ENCODE data around the gene BRD3. TPM values are rescaled to one million over a fixed set of nuclear protein-coding genes. Genes with fewer than 3 reads are reported as not detected.
"Not testable (repeated sequence)": the region's sequence is repeated elsewhere in the genome, so short reads cannot be mapped to it uniquely, and the experiment has no call there.

The BRD3 gene
- total RNA-seq, 1 experiment from 2014 or later = 57.5 TPM

GRCh38 chr9:133989625-133990365 lies 78.0 kb downstream of the BRD3 start:
- ChIA-PET POLR2A (no interaction called here), CTCF (interaction anchor here (0.6 kb wide), 1 partner anchor 1515 kb away, joined by 4 read pairs; no protein-coding TSS in a partner anchor)
- H3K27ac Mint-ChIP-seq (ENCODE audit: unreplicated experiment) = peak overlapping the region; percentile 95
- no peak for TF ChIP-seq CTCF (IDR thresholded peaks at IDR 0.05; ENCODE audit: insufficient read depth in 1 of 2, low read depth in 1 of 2, low read length in 1 of 2, severe bottlenecking in 1 of 2, unreplicated experiment in 1 of 2)
- peak overlapping the region; percentile 75 for H3K4me3 ChIP-seq (ENCODE audit: low read depth, low read length)
- H3K36me3 ChIP-seq (ENCODE audit: control insufficient read depth, insufficient read depth, low read length) = no peaks in the 10 kb centered on the region; the same call in 1 of the 2 replicates
- no peaks in the 10 kb centered on the region for H3K27me3 ChIP-seq (replicated peaks; ENCODE audit: control insufficient read depth, insufficient read depth, low read length)
- no peaks in the 10 kb centered on the region for H3K9me3 Mint-ChIP-seq (ENCODE audit: unreplicated experiment)
- peaks cover 23% of the 10 kb centered on the region for H3K4me1 ChIP-seq
- H3K4me1 Mint-ChIP-seq (ENCODE audit: low read depth, unreplicated experiment) = peaks cover 11% of the 10 kb centered on the region
- no peaks in the 10 kb centered on the region for H3K27me3 Mint-ChIP-seq (ENCODE audit: insufficient read depth, unreplicated experiment)
- no peaks in the 10 kb centered on the region for H3K9me3 ChIP-seq
- H3K36me3 Mint-ChIP-seq (ENCODE audit: insufficient read depth, unreplicated experiment) = peaks cover 16% of the 10 kb centered on the region
- intact Hi-C loops (cut with micrococcal nuclease; ENCODE audit: unreplicated experiment) = loop anchor here (2.0 to 5.0 kb wide), 3 partner anchors 67 to 133 kb away; no protein-coding TSS in a partner anchor
- H3K4me3 Mint-ChIP-seq (ENCODE audit: unreplicated experiment) = peak overlapping the region; percentile 95
- peak in 1 of 2 experiments; percentile 30 for DNase-seq
- no TSS peak for BruUV-seq (replicated peaks)

GRCh38 chr9:133988771-133989170 lies 79.1 kb downstream of the BRD3 start:
- H3K27me3 Mint-ChIP-seq (ENCODE audit: insufficient read depth, unreplicated experiment); H3K4me3 Mint-ChIP-seq (ENCODE audit: unreplicated experiment); POLR2A ChIA-PET; CTCF ChIA-PET; H3K36me3 ChIP-seq (ENCODE audit: control insufficient read depth, insufficient read depth, low read length); intact Hi-C loops (cut with micrococcal nuclease; ENCODE audit: unreplicated experiment); H3K9me3 ChIP-seq; H3K27me3 ChIP-seq (replicated peaks; ENCODE audit: control insufficient read depth, insufficient read depth, low read length); H3K9me3 Mint-ChIP-seq (ENCODE audit: unreplicated experiment); DNase-seq; BruUV-seq (replicated peaks); H3K27ac Mint-ChIP-seq (ENCODE audit: unreplicated experiment); H3K4me3 ChIP-seq (ENCODE audit: low read depth, low read length): not testable (repeated sequence)
- Mint-ChIP-seq H3K36me3 (ENCODE audit: insufficient read depth, unreplicated experiment) (peaks cover 16% of the 10 kb centered on the region), H3K4me1 (ENCODE audit: low read depth, unreplicated experiment) (peaks cover 11% of the 10 kb centered on the region)
- H3K4me1 ChIP-seq = peaks cover 19% of the 10 kb centered on the region

- no peaks in the 10 kb centered on the region for H3K9me3 ChIP-seq
- H3K4me3 ChIP-seq (ENCODE audit: low read depth, low read length) = no peak overlapping the region
- Mint-ChIP-seq H3K27ac (ENCODE audit: unreplicated experiment) (no peak overlapping the region), H3K27me3 (ENCODE audit: insufficient read depth, unreplicated experiment) (no peaks in the 10 kb centered on the region), H3K4me3 (ENCODE audit: unreplicated experiment) (no peak overlapping the region), H3K4me1 (ENCODE audit: low read depth, unreplicated experiment) (peaks cover 11% of the 10 kb centered on the region), H3K9me3 (ENCODE audit: unreplicated experiment) (no peaks in the 10 kb centered on the region), H3K36me3 (ENCODE audit: insufficient read depth, unreplicated experiment) (peaks cover 16% of the 10 kb centered on the region)
- H3K27me3 ChIP-seq (replicated peaks; ENCODE audit: control insufficient read depth, insufficient read depth, low read length) = no peaks in the 10 kb centered on the region
- TF ChIP-seq CTCF (IDR thresholded peaks at IDR 0.05; ENCODE audit: insufficient read depth in 1 of 2, low read depth in 1 of 2, low read length in 1 of 2, severe bottlenecking in 1 of 2, unreplicated experiment in 1 of 2) = no peak
- peaks cover 12% of the 10 kb centered on the region for H3K4me1 ChIP-seq
- peak in 1 of 2 experiments; percentile 17 for DNase-seq
- intact Hi-C loops (cut with micrococcal nuclease; ENCODE audit: unreplicated experiment) = no loop called here
- no TSS peak for BruUV-seq (replicated peaks)
- POLR2A ChIA-PET = no interaction called here
- CTCF ChIA-PET = no interaction called here
- H3K36me3 ChIP-seq (ENCODE audit: control insufficient read depth, insufficient read depth, low read length) = no peaks in the 10 kb centered on the region; the same call in 1 of the 2 replicates
Measured at GRCh38 chr9:133987946-133988665, 79.7 kb downstream of the BRD3 start.
